HG03439 (cell line): ENCODE data around the gene SEMA3F.
"Not testable (repeated sequence)": the region's sequence is repeated elsewhere in the genome, so short reads cannot be mapped to it uniquely, and the experiment has no call there.

Source experiments
- ATAC-seq: cut with Tn5 transposase; IDR thresholded peaks from one replicate; pipeline ENCODE4 v1.9.1; 2021; ENCODE audit warnings: mild to moderate bottlenecking, moderate library complexity; ENCODE audit not compliant: unreplicated experiment

SEMA3F gene

GRCh38 chr3:50210176-50210509 lies 55.0 kb downstream of the SEMA3F start:
- no peak for ATAC-seq

GRCh38 chr3:50210510-50211367 lies 55.6 kb downstream of the SEMA3F start:
- no peak for ATAC-seq

GRCh38 chr3:50211368-50211717 lies 56.2 kb downstream of the SEMA3F start:
- ATAC-seq = not testable (repeated sequence)

GRCh38 chr3:50211930-50212329 lies 56.8 kb downstream of the SEMA3F start:
- no peak for ATAC-seq

GRCh38 chr3:50212502-50212901 lies 57.4 kb downstream of the SEMA3F start:
- no peak for ATAC-seq

- no peak for ATAC-seq
These were observed 57.8 kb downstream of the SEMA3F start for GRCh38 chr3:50212971-50213370.

- no peak for ATAC-seq
These were observed 58.2 kb downstream of the SEMA3F start for GRCh38 chr3:50213373-50213772.

GRCh38 chr3:50214824-50215223 lies 59.7 kb downstream of the SEMA3F start:
- ATAC-seq = no peak

GRCh38 chr3:50215529-50215928 lies 60.4 kb downstream of the SEMA3F start:
- no peak for ATAC-seq

- no peak for ATAC-seq
These were observed 62.6 kb downstream of the SEMA3F start for GRCh38 chr3:50217681-50218080.

GRCh38 chr3:50218448-50218847 lies 63.3 kb downstream of the SEMA3F start:
- ATAC-seq = no peak

GRCh38 chr3:50219285-50219684 lies 64.2 kb downstream of the SEMA3F start:
- no peak for ATAC-seq

- no peak for ATAC-seq
These were observed 65.0 kb downstream of the SEMA3F start for GRCh38 chr3:50220109-50220508.

GRCh38 chr3:50221051-50221410 lies 65.9 kb downstream of the SEMA3F start:
- no peak for ATAC-seq

- no peak for ATAC-seq
These were observed 66.5 kb downstream of the SEMA3F start for GRCh38 chr3:50221411-50222168.

- ATAC-seq = no peak
These were observed 67.0 kb downstream of the SEMA3F start for GRCh38 chr3:50222169-50222528.

GRCh38 chr3:50224639-50225038 lies 69.5 kb downstream of the SEMA3F start:
- no peak for ATAC-seq

GRCh38 chr3:50226888-50227389 lies 71.8 kb downstream of the SEMA3F start:
- peak; percentile 1 for ATAC-seq

GRCh38 chr3:50227390-50228183 lies 72.5 kb downstream of the SEMA3F start:
- peak; percentile 83 for ATAC-seq

- ATAC-seq = not testable (repeated sequence)
These were observed 73.2 kb downstream of the SEMA3F start for GRCh38 chr3:50228184-50228763.

- no peak for ATAC-seq
These were observed 74.4 kb downstream of the SEMA3F start for GRCh38 chr3:50229490-50229889.
